Measurements from ENCODE around the gene IRAK1BP1.
A peak's percentile ranks its signal among the peaks of the same experiment; 100 is the strongest.

Gene IRAK1BP1, protein sequence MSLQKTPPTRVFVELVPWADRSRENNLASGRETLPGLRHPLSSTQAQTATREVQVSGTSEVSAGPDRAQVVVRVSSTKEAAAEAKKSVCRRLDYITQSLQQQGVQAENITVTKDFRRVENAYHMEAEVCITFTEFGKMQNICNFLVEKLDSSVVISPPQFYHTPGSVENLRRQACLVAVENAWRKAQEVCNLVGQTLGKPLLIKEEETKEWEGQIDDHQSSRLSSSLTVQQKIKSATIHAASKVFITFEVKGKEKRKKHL

DNA sequence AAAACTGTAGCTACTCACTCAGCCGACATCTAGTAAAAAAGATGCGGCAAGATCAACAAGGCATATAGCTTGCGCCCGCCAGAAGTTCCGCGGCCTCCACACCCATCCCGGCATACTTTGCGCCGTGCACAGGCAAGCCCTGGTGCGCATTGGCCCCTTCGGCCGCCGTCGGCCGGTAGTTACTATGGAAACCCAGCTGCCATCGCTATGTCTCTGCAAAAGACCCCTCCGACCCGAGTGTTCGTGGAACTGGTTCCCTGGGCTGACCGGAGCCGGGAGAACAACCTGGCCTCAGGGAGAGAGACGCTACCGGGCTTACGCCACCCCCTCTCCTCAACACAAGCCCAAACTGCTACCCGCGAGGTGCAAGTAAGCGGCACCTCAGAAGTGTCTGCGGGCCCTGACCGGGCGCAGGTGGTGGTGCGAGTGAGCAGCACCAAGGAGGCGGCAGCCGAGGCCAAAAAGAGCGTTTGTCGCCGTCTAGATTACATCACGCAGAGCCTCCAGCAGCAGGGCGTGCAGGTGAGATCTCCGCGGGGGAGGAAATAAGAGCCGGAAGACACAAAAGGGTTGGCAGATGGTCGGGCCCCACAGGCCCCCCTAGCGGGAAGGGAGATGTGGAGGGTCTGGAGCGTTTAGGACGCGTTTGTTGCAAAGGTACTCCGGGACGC is at the start of gene IRAK1BP1:
Gene IRAK1BP1, plus strand, starts transcription at position 182 of the 671 bp plus-strand sequence. Its CDS starts 26 bp downstream, at position 208.
- peak within 1 kb of the TSS; percentile 94 for H3K4me3 ChIP-seq (ENCODE audit: low read length)
- H3K27me3 ChIP-seq (ENCODE audit: insufficient read depth, low read length) = no peaks in the 10 kb centered on the region
- peak within 1 kb of the TSS; percentile 77 for H3K27ac ChIP-seq (ENCODE audit: low read length)
- no peaks in the 10 kb centered on the region for H3K9me3 ChIP-seq (ENCODE audit: insufficient read depth, low read depth, low read length)
- H3K9ac ChIP-seq (ENCODE audit: low read depth, low read length) = peak within 1 kb of the TSS; percentile 94
- H3K4me1 ChIP-seq (ENCODE audit: insufficient read depth, low read length) = peaks cover 4% of the 10 kb centered on the region; the same call in 1 of the 2 replicates
- peaks cover 5% of the 10 kb centered on the region; the same call in 1 of the 2 replicates for H3K36me3 ChIP-seq (ENCODE audit: insufficient read depth, low read depth, low read length)

DNA sequence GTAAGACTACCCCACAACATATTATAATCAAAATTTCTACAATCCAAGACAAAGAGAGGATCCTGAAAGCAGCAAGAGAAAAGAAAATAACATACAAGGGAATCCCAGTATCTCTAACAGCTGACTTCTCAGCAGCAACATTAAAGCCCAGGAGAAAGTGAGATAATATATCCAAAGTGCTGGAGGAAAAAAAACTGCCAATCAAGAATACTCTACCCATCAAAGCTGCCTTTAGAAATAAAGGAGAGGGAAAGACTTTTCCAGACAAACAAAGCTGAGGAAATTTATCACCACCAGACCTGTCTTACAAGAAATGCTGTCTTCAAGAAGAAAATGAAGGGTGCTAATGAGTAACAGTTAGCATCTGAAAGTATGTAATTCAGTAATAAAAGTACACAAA is 43.3 kb upstream of the IRAK1BP1 start:
- Histone ChIP-seq H3K27ac (ENCODE audit: low read length) (no peak overlapping the region), H3K4me3 (ENCODE audit: low read length) (no peak overlapping the region), H3K9ac (ENCODE audit: low read depth, low read length) (no peak overlapping the region), H3K9me3 (ENCODE audit: insufficient read depth, low read depth, low read length) (no peaks in the 10 kb centered on the region), H3K4me1 (ENCODE audit: insufficient read depth, low read length) (no peaks in the 10 kb centered on the region), H3K36me3 (ENCODE audit: insufficient read depth, low read depth, low read length) (no peaks in the 10 kb centered on the region), H3K27me3 (ENCODE audit: insufficient read depth, low read length) (peaks cover 5% of the 10 kb centered on the region; the same call in 1 of the 2 replicates)

DNA sequence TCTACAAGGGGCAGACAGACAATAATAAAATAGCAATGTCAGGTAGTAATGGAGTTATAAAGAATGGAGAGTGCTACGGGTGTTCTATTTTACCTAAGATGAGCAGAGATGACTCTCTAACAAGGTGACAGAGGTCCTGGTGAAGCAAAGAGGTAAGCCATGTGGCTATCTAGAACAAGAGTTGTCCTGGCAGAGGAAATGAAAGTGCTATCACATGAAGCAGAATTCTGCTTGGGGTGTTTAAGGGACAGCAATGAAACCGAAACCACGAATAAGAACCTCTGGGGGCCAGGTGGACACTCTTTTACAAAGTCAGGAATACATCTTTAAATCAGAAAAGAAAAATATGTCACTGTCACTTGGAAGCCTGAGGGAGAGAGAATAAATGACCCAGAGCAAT is 37.9 kb upstream of the IRAK1BP1 start:
- Histone ChIP-seq H3K4me1 (ENCODE audit: insufficient read depth, low read length) (no peaks in the 10 kb centered on the region), H3K4me3 (ENCODE audit: low read length) (no peak overlapping the region), H3K9ac (ENCODE audit: low read depth, low read length) (no peak overlapping the region), H3K27ac (ENCODE audit: low read length) (no peak overlapping the region), H3K27me3 (ENCODE audit: insufficient read depth, low read length) (no peaks in the 10 kb centered on the region), H3K9me3 (ENCODE audit: insufficient read depth, low read depth, low read length) (no peaks in the 10 kb centered on the region), H3K36me3 (ENCODE audit: insufficient read depth, low read depth, low read length) (no peaks in the 10 kb centered on the region)

DNA sequence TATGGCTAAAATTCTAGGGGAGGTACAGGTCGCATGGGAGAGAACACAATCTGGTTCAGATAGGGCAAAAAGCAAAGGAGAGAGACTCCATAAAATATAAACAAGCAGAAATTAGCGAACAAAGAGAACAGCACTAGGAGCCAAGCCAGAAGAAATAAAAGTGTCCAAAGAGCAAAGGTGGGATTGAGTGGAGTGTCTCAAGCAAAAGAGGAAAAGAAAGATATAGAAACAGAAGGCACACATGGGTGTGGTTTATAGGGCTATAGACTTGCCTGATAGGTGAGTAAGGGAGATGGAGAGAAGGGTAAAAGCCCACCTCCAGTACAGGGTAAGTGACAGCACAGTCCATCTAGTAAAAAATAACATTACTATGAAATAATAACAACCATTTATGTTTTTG is 36.5 kb upstream of the IRAK1BP1 start:
- Histone ChIP-seq H3K36me3 (ENCODE audit: insufficient read depth, low read depth, low read length) (no peaks in the 10 kb centered on the region), H3K4me3 (ENCODE audit: low read length) (no peak overlapping the region), H3K9ac (ENCODE audit: low read depth, low read length) (no peak overlapping the region), H3K9me3 (ENCODE audit: insufficient read depth, low read depth, low read length) (no peaks in the 10 kb centered on the region), H3K4me1 (ENCODE audit: insufficient read depth, low read length) (no peaks in the 10 kb centered on the region), H3K27me3 (ENCODE audit: insufficient read depth, low read length) (no peaks in the 10 kb centered on the region), H3K27ac (ENCODE audit: low read length) (no peak overlapping the region)

DNA sequence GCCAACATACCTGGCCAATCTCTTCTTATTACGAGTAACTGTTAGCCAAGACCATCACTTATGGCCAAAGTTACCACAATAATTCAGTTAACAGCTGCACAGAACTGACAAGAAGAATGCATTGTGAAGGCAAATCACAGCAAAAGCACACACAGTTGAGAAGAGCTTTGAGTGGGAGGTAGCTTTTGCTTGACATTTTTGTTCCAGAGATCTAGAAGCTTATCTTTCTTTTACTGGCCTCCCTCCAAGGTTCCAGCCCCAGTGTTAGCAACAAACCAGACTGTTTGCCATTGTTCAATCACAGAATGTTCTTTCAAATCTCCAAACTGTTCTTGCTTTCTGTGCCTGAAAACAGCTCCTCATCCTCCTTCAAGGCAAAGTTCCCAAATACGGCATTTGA is 35.9 kb upstream of the IRAK1BP1 start:
- Histone ChIP-seq H3K4me3 (ENCODE audit: low read length) (no peak overlapping the region), H3K27ac (ENCODE audit: low read length) (no peak overlapping the region), H3K36me3 (ENCODE audit: insufficient read depth, low read depth, low read length) (no peaks in the 10 kb centered on the region), H3K4me1 (ENCODE audit: insufficient read depth, low read length) (no peaks in the 10 kb centered on the region), H3K27me3 (ENCODE audit: insufficient read depth, low read length) (no peaks in the 10 kb centered on the region), H3K9ac (ENCODE audit: low read depth, low read length) (no peak overlapping the region), H3K9me3 (ENCODE audit: insufficient read depth, low read depth, low read length) (no peaks in the 10 kb centered on the region)

DNA sequence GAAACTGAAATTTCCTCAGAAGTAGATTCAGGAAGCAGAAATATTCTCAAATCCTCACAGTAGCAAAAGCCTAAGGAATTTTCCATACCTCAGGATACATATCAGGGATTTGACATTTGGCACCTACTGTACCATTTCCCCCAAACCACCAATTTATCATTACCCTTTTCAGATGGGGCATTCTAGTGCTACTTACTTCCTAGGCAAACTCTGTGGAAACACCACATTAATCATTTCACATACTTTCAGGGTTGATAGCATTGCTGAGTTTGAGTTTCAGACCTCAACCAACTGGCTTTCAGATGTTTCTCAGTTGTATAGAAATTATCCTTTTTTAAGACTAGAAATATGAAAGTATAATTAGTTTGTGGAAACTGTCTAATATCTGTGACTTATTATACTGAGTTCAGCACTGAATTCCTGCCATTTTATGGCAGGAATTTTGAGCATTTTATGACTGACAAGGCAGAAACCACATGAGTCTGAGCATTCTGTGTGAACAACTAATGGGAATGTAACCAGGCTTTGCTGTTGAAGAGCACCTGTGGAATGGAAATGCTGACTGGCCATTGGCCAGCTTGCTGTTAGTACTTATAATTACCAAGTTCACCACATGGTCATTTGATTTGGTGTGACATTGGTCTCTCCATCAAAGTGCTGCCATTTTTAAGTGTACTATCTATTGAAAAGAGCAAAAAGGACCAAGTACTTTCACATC is 35.1 kb upstream of the IRAK1BP1 start:
- H3K9me3 ChIP-seq (ENCODE audit: insufficient read depth, low read depth, low read length) = no peaks in the 10 kb centered on the region
- H3K4me1 ChIP-seq (ENCODE audit: insufficient read depth, low read length) = no peaks in the 10 kb centered on the region
- no peak overlapping the region for H3K27ac ChIP-seq (ENCODE audit: low read length)
- no peaks in the 10 kb centered on the region for H3K36me3 ChIP-seq (ENCODE audit: insufficient read depth, low read depth, low read length)
- no peak overlapping the region for H3K4me3 ChIP-seq (ENCODE audit: low read length)
- no peaks in the 10 kb centered on the region for H3K27me3 ChIP-seq (ENCODE audit: insufficient read depth, low read length)
- H3K9ac ChIP-seq (ENCODE audit: low read depth, low read length) = no peak overlapping the region

DNA sequence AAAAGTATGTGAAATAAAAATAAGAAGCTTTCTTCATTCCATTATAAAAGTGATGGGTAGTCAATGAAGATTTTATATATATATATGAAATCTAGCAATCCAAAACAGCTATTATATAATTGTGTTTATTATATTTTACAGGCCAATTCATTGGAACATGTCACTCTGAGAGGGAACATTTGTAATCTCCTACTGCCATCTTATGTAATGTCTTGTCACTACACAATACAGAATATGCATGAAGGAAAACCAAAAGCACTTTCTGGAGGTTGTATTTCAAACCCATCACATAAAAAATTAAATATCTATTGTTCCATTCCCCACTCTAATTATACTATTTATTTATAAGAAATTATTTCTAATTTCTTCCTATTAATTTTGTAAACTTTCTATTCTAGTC is 31.5 kb upstream of the IRAK1BP1 start:
- no peaks in the 10 kb centered on the region for H3K36me3 ChIP-seq (ENCODE audit: insufficient read depth, low read depth, low read length)
- H3K9me3 ChIP-seq (ENCODE audit: insufficient read depth, low read depth, low read length) = no peaks in the 10 kb centered on the region
- H3K27me3 ChIP-seq (ENCODE audit: insufficient read depth, low read length) = no peaks in the 10 kb centered on the region
- no peak overlapping the region for H3K9ac ChIP-seq (ENCODE audit: low read depth, low read length)
- H3K27ac ChIP-seq (ENCODE audit: low read length) = no peak overlapping the region
- peaks cover under 1% of the 10 kb centered on the region; the same call in 1 of the 2 replicates for H3K4me1 ChIP-seq (ENCODE audit: insufficient read depth, low read length)
- H3K4me3 ChIP-seq (ENCODE audit: low read length) = no peak overlapping the region

DNA sequence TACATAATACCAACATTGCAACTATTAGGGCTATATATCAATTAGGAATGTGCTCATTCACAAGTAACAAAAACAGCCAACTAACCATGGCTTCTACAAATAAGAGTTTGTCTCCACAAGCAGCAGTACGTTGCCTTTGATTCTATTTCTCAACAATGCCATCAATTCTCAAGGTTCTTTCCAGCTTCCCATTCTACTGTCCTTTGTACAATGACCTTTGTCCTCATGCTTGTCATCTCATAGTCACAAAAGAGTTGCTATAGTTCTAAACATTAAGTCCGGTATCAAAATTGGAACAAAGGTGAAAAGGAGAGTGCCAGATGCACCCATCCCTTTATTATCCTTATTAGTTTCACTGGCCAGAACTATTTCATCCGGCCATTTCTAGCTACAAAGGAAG is 30.8 kb upstream of the IRAK1BP1 start:
- no peaks in the 10 kb centered on the region for H3K36me3 ChIP-seq (ENCODE audit: insufficient read depth, low read depth, low read length)
- no peaks in the 10 kb centered on the region for H3K27me3 ChIP-seq (ENCODE audit: insufficient read depth, low read length)
- no peak overlapping the region for H3K4me3 ChIP-seq (ENCODE audit: low read length)
- no peaks in the 10 kb centered on the region for H3K9me3 ChIP-seq (ENCODE audit: insufficient read depth, low read depth, low read length)
- H3K4me1 ChIP-seq (ENCODE audit: insufficient read depth, low read length) = peaks cover 9% of the 10 kb centered on the region; the same call in 1 of the 2 replicates
- H3K9ac ChIP-seq (ENCODE audit: low read depth, low read length) = no peak overlapping the region
- no peak overlapping the region for H3K27ac ChIP-seq (ENCODE audit: low read length)

DNA sequence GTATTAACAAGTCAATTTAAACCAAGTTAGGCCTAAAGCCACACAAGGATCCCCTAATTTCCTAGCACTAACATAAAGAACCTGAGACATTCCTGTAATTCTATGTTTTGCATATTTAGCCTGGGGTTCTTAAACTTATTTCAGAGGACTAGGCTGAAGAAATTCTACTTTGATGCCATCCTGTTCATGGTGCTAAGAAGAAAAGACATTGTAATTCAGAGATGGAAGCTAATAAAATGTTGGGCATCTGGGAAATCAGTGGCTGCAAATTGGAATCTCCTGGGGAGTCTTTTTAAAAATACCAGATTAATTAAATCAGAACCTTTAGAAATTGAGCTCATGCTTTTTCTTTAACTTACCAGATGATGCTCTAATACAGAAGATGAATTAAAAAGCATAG is 26.2 kb upstream of the IRAK1BP1 start:
- Histone ChIP-seq H3K27me3 (ENCODE audit: insufficient read depth, low read length) (no peaks in the 10 kb centered on the region), H3K9ac (ENCODE audit: low read depth, low read length) (no peak overlapping the region), H3K36me3 (ENCODE audit: insufficient read depth, low read depth, low read length) (no peaks in the 10 kb centered on the region), H3K4me3 (ENCODE audit: low read length) (no peak overlapping the region), H3K4me1 (ENCODE audit: insufficient read depth, low read length) (peaks cover 28% of the 10 kb centered on the region), H3K27ac (ENCODE audit: low read length) (no peak overlapping the region), H3K9me3 (ENCODE audit: insufficient read depth, low read depth, low read length) (no peaks in the 10 kb centered on the region)

DNA sequence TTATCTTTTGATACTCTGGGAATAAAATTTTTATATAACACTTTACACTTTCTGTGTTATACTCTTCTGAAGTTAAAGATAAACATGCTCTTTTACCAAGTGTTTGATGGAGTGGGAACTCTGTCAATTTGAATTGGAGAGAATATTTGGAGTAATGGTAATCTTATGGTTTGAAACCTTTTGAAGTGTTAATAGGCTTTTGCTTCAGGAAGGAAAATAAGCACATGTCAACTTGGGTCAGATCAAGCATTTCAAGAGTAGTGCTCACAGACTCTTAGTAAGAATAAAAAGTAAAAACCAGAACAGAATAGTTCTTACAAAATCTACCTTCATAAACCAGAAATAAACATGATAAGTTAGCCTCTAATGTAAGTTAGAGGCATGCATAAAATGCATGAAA is 24.4 kb upstream of the IRAK1BP1 start:
- H3K27ac ChIP-seq (ENCODE audit: low read length) = no peak overlapping the region
- no peak overlapping the region for H3K9ac ChIP-seq (ENCODE audit: low read depth, low read length)
- no peaks in the 10 kb centered on the region for H3K27me3 ChIP-seq (ENCODE audit: insufficient read depth, low read length)
- no peaks in the 10 kb centered on the region for H3K9me3 ChIP-seq (ENCODE audit: insufficient read depth, low read depth, low read length)
- H3K36me3 ChIP-seq (ENCODE audit: insufficient read depth, low read depth, low read length) = no peaks in the 10 kb centered on the region
- peak overlapping the region; percentile 36; the same call in 1 of the 2 replicates for H3K4me3 ChIP-seq (ENCODE audit: low read length)
- peaks cover 28% of the 10 kb centered on the region for H3K4me1 ChIP-seq (ENCODE audit: insufficient read depth, low read length)

DNA sequence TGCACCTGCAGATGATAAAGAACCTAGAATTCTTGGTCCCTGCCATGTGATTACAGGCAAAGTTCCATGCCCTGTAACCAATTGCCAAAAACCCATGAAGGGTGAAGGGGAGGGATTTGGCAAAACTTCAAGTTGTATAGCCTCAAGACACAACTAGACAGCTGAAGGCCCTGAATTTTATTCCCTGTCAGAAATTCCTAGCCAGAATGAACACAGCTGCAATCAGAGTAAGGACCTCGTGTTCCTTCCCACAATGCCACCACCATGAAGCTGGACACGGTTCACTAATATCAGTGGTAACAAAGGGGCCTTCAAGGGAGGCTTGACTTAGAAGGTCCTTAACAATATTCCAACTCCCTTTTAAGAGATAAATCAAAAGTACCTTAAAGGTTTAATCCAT is 22.5 kb upstream of the IRAK1BP1 start:
- H3K4me3 ChIP-seq (ENCODE audit: low read length) = no peak overlapping the region
- H3K36me3 ChIP-seq (ENCODE audit: insufficient read depth, low read depth, low read length) = no peaks in the 10 kb centered on the region
- peaks cover 28% of the 10 kb centered on the region for H3K4me1 ChIP-seq (ENCODE audit: insufficient read depth, low read length)
- H3K27ac ChIP-seq (ENCODE audit: low read length) = no peak overlapping the region
- H3K27me3 ChIP-seq (ENCODE audit: insufficient read depth, low read length) = no peaks in the 10 kb centered on the region
- H3K9me3 ChIP-seq (ENCODE audit: insufficient read depth, low read depth, low read length) = no peaks in the 10 kb centered on the region
- H3K9ac ChIP-seq (ENCODE audit: low read depth, low read length) = no peak overlapping the region

DNA sequence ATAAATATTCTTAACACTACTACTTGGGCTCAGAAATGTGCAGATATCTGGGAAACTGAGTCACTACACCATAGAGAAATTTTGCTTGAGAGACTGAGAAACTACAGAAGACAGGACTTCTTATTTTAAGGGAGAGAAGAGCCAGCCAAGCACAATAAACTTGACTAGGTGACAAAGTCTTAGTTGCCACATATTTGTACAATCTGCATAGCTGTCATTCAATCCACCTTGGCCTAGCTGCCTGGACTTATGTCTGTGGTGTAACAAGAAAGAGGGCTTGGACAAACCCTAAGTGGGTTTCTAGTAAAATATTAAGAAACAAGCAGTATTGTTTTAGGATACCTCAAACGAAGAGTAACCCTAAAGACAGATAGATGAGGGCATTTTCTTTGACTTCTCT is 21.8 kb upstream of the IRAK1BP1 start:
- peaks cover 28% of the 10 kb centered on the region for H3K4me1 ChIP-seq (ENCODE audit: insufficient read depth, low read length)
- H3K27ac ChIP-seq (ENCODE audit: low read length) = no peak overlapping the region
- no peaks in the 10 kb centered on the region for H3K9me3 ChIP-seq (ENCODE audit: insufficient read depth, low read depth, low read length)
- H3K27me3 ChIP-seq (ENCODE audit: insufficient read depth, low read length) = no peaks in the 10 kb centered on the region
- H3K4me3 ChIP-seq (ENCODE audit: low read length) = no peak overlapping the region
- no peaks in the 10 kb centered on the region for H3K36me3 ChIP-seq (ENCODE audit: insufficient read depth, low read depth, low read length)
- no peak overlapping the region for H3K9ac ChIP-seq (ENCODE audit: low read depth, low read length)

Data from iPS-20b (cell line).